H1 (cell line): Measurements from ENCODE around the gene STX17. TPM values are rescaled to one million over a fixed set of nuclear protein-coding genes. Genes with fewer than 3 reads are reported as not detected.

Experiments
- E2F6 ChIP-seq: IDR thresholded peaks from 2 replicates; pipeline ENCODE4 v1.6.1; 2012; ENCODE audit warnings: inconsistent platforms
- GTF2F1 ChIP-seq: IDR thresholded peaks from 2 replicates; pipeline ENCODE4 v1.6.1; 2012; ENCODE audit warnings: low read depth, low read length, improper control_type of control experiment, borderline replicate concordance
- SIX5 ChIP-seq: IDR thresholded peaks from 2 replicates; pipeline ENCODE4 v1.6.1; 2011; ENCODE audit warnings: mild to moderate bottlenecking, low read depth, low read length
- polyA plus RNA-seq, 7 experiments: library from polyadenylated mRNA; depleted of rRNA in 3 of 7; stranded (reverse) in 5 of 7; unstranded in 2 of 7; fragments of >200 nt in 5 of 7; fragments of 200-250 nt in 2 of 7; gene quantifications; 1 replicate in 5 of 7; 2 replicates in 1 of 7; 4 replicates in 1 of 7; pipeline versions ENCODE4 v1.2.1 to v1.2.3, GENCODE V29; 2011 to 2013; ENCODE audit warnings: missing spikeins in 2 of 7, mixed read lengths in 2 of 7
- total RNA-seq: library from RNA; stranded (reverse); fragmentation: NEBNext Ultra II Directional; extraction: Animal tissue kit (Norgen Biotek cat#: 25700); gene quantifications from 2 replicates; pipeline ENCODE4 v1.2.1, GENCODE V29; 2021
- TF ChIP-seq, protein P1 (sequence below): fragments of 300-600 bp; sonication (generic); IDR thresholded peaks from 2 replicates; pipeline ENCODE4 v1.7.1; 2012; ENCODE audit warnings: low read length, moderate library complexity, mild to moderate bottlenecking, inconsistent platforms; ENCODE audit not compliant: insufficient replicate concordance

STX17 gene
- total and polyA plus RNA-seq, 2 of the 8 experiments (the other 6 are each of a cell fraction or from before 2014, with no cell fraction given) = 4.5 to 16.3 TPM

GRCh38 chr9:99918134-99918533, 11.7 kb downstream of the STX17 start (continued):
- TF ChIP-seq, protein P1, sequence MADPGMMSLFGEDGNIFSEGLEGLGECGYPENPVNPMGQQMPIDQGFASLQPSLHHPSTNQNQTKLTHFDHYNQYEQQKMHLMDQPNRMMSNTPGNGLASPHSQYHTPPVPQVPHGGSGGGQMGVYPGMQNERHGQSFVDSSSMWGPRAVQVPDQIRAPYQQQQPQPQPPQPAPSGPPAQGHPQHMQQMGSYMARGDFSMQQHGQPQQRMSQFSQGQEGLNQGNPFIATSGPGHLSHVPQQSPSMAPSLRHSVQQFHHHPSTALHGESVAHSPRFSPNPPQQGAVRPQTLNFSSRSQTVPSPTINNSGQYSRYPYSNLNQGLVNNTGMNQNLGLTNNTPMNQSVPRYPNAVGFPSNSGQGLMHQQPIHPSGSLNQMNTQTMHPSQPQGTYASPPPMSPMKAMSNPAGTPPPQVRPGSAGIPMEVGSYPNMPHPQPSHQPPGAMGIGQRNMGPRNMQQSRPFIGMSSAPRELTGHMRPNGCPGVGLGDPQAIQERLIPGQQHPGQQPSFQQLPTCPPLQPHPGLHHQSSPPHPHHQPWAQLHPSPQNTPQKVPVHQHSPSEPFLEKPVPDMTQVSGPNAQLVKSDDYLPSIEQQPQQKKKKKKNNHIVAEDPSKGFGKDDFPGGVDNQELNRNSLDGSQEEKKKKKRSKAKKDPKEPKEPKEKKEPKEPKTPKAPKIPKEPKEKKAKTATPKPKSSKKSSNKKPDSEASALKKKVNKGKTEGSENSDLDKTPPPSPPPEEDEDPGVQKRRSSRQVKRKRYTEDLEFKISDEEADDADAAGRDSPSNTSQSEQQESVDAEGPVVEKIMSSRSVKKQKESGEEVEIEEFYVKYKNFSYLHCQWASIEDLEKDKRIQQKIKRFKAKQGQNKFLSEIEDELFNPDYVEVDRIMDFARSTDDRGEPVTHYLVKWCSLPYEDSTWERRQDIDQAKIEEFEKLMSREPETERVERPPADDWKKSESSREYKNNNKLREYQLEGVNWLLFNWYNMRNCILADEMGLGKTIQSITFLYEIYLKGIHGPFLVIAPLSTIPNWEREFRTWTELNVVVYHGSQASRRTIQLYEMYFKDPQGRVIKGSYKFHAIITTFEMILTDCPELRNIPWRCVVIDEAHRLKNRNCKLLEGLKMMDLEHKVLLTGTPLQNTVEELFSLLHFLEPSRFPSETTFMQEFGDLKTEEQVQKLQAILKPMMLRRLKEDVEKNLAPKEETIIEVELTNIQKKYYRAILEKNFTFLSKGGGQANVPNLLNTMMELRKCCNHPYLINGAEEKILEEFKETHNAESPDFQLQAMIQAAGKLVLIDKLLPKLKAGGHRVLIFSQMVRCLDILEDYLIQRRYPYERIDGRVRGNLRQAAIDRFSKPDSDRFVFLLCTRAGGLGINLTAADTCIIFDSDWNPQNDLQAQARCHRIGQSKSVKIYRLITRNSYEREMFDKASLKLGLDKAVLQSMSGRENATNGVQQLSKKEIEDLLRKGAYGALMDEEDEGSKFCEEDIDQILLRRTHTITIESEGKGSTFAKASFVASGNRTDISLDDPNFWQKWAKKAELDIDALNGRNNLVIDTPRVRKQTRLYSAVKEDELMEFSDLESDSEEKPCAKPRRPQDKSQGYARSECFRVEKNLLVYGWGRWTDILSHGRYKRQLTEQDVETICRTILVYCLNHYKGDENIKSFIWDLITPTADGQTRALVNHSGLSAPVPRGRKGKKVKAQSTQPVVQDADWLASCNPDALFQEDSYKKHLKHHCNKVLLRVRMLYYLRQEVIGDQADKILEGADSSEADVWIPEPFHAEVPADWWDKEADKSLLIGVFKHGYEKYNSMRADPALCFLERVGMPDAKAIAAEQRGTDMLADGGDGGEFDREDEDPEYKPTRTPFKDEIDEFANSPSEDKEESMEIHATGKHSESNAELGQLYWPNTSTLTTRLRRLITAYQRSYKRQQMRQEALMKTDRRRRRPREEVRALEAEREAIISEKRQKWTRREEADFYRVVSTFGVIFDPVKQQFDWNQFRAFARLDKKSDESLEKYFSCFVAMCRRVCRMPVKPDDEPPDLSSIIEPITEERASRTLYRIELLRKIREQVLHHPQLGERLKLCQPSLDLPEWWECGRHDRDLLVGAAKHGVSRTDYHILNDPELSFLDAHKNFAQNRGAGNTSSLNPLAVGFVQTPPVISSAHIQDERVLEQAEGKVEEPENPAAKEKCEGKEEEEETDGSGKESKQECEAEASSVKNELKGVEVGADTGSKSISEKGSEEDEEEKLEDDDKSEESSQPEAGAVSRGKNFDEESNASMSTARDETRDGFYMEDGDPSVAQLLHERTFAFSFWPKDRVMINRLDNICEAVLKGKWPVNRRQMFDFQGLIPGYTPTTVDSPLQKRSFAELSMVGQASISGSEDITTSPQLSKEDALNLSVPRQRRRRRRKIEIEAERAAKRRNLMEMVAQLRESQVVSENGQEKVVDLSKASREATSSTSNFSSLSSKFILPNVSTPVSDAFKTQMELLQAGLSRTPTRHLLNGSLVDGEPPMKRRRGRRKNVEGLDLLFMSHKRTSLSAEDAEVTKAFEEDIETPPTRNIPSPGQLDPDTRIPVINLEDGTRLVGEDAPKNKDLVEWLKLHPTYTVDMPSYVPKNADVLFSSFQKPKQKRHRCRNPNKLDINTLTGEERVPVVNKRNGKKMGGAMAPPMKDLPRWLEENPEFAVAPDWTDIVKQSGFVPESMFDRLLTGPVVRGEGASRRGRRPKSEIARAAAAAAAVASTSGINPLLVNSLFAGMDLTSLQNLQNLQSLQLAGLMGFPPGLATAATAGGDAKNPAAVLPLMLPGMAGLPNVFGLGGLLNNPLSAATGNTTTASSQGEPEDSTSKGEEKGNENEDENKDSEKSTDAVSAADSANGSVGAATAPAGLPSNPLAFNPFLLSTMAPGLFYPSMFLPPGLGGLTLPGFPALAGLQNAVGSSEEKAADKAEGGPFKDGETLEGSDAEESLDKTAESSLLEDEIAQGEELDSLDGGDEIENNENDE = no peak
- TF ChIP-seq E2F6 = no peak
- no peak for TF ChIP-seq GTF2F1
- TF ChIP-seq SIX5 = no peak
